Measurements from ENCODE around the gene PDE9A.

PDE9A gene

DNA sequence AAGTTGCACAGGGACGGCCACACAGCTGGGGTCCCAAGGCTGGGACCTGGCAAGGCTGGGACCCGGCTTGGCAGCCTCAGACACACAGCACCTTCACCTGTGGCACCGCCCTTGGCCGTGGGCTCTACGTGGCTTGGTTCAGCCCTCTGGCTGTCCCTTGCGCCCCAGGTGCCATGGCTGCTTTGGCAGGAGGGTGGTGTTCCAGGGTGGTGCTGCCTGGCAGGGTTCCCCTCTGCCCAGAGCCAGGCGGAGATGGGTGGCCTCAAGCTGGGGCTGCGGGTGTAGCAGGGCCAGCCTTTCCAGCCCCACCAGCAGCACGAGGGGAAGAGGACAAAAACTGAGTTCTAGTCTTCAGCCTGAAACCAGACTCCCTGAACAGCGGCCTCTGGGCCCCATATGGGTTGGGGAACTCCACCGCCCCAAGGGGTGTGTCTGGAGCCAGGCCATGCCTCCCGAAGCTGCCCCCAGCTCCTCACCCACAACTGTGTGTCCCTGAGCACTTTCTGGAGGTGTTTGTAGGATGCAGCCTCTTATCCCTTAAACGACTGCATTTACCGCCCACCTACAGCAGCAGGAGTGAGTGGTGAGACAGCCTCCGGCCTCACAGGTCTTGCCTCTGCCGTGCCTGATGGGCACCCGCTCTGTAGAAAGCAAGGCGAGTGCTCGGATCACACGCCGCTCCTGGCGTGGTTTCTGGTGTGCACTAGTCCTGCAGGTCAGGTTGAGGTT, 92.3 kb downstream of the PDE9A start:
- no peak for DNase-seq

DNA sequence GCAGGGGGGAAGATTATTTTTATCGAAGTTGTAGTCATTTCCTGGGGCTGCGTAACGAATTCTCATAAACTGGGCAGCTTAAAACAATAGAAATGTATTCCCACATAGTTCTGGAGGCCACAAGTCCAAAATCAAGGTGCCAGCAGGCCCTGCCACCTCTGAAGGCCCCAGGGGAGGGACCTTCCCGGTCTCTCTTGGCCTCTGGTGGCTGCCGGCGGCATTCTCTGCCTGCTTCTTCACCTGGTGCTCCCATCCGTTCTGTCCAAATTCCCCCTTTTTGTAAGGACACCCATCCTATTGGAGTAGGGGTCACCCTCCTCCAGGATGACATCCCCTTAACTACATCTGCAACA, 92.8 kb downstream of the PDE9A start:
- peak; percentile 5 for DNase-seq

DNA sequence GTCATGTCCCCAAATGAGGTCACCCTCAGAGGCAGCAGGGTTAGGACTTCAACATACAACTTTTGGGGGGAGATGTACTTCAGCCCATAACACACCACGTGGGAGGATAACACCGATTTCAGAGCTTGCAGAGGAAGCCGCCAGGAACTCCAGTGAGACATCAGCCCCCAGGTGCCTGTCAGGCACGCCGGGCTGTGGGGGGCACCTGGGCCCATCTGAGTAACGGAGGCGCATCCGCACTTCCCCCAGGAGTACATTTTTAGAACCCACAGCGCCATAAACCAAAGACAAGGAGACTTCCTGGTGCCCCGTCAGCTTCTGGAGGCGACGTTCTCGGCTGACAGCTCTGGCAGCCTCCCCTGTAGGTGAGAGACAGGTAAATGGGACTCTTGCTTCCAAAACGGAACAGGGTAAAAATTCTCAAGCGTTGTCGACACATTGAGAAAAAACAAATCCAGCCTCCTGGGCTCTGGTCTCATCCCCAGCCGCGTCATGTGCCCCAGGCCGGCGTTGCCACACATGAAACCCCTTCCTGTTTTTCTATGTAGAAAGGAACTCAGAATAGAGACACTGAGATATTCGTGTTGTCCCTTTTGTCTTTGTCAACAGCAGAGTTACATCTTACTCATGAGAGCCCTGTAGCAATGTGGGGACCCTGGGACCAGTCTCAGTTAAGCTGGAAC, 93.3 kb downstream of the PDE9A start:
- peak; percentile 55 for DNase-seq

DNA sequence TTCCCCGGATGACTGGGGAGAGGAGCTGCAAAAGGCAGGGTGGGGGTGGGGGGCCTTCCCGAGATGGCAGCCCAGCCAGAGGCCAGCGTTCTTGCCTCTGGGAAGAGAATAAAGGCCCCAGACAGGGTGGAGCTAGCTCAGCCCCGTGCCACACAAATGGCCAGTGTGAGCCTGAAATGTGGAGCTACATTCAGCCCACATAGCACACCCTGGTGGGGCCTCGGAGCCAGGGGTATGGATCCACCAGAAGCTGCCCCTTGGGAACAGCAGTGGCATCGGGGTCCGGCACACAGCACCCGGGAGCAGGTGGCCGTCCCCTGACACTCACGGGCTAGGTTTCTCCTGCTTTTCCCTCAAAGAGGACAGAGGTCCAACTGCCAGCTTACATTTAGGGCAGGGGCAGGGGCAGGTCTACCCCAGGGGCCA, 93.9 kb downstream of the PDE9A start:
- no peak for DNase-seq

DNA sequence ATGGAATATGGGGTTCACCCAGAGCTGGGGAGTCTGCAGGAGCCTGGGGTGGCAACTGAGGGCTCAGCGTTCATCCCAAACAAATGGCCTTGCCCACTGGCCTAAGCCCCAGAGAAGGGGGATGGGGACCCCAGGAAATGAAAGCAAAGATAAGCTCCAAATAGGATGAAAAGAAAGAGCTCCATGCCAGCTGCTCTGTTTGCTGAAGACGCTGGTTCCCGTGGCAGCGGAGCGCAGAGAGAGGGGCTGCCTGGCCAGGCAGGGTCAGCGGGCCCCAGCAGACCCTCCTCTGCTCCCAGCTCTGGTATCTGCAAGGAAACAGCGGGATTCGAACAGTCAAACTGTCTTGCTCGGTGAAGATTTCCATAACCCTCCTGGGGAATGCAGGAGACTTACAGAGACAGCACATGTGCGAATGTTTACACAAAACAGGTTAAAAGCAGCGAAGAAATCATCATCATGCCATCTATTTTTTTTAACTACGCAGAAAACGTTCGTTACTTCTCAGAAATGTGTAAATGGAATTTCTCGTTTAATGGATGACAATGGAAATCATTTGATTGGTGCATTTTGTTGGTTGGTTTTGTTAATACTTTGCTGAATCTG, 94.4 kb downstream of the PDE9A start:
- DNase-seq, result no peak

DNA sequence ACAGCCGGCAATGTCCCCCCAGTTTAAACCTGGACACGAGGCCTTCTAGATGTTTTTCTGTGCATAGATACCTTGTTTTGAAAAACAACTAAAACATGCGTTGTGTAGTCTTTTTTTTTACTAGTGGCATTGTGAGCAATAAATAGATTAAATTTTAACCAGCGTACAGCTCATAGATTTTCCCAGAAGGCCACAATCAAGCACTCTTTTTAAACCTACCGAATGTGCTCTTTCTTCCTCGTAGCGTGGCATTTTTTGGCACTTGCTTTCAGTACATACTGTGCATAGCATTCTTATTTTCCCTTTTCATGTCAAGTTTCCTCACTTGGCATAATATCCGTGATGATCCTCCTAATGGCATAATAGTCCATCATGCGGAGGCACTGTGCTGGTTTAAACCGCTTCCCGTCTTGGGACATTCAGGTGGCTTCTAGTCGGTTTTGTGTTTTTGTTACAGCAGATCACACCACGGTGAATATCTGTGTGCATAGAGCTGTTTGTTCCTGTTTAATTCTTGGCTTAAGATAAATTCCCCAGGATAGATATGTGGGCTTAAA, 95.3 kb downstream of the PDE9A start:
- no peak for DNase-seq

DNA sequence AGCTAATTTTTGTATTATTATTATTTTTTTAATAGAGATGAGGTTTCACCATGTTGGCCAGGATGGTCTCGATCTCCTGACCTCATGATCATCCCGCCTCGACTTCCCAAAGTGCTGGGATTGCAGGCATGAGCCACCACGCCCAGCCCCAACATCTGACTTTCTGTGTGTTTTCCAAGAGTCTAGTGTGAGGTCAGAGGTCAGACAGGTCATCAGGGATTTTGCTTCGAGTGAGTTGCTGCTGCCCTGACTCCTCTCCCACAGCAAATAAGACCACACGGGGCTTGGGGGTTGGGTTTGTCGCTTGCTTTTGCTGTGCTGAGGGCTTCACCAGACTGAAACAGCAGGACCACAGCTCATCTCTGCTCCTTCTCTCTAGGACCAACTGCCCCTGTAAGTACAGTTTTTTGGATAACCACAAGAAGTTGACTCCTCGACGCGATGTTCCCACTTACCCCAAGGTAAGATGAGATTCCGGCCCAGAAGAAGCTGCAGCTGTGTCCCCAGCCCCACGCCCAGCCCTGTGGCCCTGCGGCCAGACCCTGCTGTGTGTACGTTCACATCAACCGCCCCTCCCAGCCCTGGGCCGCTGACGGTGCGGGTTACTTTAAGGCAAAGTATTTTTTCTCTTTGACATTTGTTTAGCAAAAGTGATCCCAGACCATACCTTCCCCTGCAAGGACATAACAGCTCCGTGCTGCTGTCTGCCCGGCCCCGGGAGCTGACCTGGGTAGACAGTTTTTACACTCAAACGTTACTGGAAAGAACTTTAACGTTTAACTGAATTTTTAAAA, 97.5 kb downstream of the PDE9A start:
- no peak for DNase-seq

DNA sequence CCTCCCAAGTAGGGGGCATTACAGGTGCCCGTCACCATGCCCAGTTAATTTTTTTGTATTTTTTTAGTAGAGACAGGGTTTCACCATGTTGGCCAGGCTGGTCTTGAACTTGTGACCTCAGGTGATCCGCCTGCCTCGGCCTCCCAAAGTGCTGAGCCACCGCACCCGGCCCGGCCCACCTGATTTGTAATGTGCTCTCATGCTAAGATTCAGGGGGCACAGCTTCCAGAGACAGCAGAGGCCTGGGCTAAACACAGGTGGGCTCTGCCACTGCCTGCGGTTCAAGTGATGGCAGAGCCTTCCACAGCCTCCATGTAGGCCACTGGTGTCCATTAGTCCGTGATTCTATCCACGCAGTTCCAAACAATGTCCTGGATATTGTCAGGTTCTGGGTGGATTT, 98.4 kb downstream of the PDE9A start:
- no peak for DNase-seq

DNA sequence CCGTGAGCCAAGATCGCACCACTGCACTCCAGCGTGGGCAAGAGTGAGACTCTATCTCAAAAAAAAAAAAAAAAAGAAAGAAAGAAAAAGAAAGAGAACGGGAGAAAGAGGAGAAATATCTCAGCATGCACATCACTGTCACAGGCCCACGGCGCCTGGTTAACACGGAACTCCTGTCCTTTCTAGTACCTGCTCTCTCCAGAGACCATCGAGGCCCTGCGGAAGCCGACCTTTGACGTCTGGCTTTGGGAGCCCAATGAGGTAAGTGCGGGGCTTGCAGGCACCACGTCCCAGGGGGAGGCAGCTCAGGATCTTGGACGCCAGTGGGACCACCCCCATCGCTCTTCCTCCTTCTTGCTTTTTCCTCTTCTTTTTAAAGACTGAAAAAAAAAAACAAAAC, 100.4 kb downstream of the PDE9A start:
- DNase-seq, result no peak

DNA sequence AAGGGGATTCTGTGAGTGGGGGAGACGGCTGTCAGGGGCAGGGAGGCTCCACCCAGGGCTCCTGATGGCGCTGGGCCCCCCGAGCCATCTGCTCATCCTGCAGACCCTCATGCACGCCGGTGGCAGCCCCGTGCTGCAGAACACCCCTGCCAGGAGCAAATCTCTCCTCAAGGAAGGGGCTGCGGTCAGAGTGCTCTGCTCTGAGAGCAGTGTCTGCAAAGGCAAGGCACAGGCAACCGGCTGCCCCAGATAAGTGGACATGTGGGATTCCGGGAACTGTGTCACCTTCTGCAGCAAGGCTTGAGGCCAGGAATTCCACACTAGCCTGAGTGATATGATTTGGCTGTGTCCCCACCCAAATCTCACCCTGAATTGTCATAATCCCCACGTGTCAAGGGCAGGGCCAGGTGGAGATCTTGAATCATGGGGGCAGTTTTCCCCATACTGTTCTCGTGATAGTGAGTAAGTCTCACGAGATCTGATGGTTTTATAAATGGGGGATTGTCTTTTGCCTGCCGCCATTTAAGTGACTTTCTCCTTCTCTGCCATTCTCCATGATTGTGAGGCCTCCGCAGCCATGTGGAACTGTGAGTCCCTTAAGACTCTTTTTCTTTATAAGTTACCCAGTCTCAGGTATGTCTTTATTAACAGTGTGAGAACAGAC, 101.0 kb downstream of the PDE9A start:
- no peak for DNase-seq

DNA sequence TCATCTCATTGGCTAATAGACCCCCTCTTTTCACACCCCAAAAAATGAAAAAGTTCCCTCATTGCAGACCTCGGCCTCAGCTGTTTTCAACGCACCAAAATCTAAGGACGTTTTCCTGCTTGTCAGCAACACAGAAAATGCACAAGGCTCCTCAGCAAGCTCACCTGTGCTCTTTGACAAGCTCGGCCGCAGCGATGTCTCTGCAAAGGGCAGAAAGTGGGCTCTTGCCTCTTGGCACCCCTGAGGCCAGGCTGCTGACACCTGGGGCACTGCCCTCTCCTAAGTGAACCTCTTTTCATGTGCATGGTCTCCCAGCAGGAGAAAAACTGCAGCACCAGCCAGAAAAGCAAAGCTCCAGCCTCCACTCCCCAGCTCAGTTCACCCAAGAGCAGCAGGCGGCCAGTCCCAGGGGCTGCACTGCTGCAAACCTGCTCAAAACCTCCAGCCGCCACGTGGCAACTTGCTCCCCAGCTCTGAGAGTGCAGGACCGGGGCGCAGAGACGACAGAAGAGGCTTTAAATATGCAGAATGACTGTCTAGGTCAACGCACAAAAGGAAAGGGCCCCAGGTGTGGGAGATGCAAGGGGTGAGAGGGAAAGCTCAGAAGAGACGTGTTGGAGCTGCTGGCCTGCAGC, 101.7 kb downstream of the PDE9A start:
- DNase-seq, result no peak

DNA sequence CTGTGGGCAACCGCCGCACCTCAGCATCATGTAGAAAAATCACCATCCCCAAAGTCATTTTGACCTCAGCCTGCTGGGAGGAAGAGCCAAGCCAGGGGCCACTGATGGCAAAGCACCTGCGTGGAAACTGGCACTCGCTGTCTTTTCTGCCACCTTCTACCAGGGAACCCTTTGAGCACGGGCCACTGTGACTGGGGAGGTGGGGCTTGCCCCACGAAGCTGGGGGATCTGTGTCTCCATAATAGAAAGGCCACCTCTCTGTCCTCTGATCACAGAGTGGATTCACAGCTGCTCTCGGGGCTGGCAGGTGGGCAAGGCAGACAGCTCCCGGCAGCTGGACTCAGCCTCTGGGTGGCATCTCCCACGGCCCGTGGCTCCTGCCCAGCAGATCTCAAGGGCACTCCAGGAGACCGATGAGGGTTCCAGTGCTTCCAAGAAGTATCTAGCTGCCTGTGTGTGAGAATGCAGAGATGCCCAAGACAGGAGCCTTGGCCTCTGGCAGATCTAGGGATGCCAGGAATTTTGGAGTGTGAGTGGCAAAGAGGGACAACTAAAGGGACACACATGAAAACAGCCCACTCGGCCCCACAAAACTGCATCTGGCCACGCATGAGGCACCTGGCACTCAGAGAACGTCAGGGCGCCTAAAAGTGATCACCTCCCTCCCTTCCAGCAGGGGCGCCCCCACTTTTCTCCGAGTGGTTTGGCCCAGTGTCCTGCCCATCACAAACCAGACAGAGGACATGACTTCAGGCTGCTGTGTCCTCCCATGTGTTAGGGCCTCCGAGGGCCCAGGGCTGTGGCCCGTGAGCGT, 102.6 kb downstream of the PDE9A start:
- DNase-seq, result no peak

DNA sequence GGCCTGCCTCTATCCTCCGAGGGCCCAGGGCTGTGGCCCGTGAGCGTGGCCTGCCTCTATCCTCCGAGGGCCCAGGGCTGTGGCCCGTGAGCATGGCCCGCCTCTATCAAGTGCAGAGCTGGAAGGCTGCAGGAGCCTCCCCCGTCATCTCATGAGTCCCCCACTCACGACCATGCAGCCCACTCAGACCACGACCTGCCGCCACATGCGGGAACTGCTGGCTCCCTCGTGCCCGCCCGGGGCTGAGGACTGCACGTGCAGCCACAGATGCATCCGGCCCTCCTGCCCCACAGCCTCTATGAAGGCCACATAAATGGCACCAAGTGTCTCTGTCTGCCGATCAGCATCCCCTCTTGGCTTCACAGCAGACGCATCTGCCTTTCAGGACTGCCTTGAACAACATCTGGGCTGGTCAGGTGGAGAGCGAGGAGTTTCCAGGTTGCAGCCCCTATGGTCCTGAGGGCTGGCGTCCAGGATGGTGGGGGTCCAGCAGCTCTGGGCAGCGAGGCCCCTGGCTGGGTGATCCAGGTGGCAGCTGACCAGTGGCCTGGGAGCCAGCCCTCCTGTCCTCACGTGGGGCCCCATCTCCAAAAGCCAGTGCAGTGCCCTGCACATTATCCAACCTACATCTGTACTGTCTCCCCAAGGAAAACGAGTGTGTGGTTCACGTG, 103.3 kb downstream of the PDE9A start:
- no peak for DNase-seq

DNA sequence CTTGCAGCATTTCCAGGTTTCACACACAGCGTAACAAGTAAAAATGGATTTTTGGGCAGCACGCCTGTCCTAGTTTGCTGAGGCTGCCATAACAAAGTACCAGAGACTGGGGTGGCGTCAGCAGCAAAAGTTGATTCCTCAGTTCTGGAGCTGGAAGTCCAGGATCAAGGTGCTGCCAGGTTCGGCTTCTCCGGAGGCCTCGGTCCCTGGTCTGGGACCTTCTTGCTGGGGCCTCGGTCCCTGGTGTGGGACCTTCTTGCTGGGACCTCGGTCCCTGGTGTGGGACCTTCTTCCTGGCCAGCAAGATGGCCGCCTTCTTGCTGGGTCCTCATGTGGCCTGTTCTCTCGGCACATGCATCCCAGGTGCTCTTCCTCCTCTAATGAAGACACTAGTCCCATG, 104.0 kb downstream of the PDE9A start:
- no peak for DNase-seq

DNA sequence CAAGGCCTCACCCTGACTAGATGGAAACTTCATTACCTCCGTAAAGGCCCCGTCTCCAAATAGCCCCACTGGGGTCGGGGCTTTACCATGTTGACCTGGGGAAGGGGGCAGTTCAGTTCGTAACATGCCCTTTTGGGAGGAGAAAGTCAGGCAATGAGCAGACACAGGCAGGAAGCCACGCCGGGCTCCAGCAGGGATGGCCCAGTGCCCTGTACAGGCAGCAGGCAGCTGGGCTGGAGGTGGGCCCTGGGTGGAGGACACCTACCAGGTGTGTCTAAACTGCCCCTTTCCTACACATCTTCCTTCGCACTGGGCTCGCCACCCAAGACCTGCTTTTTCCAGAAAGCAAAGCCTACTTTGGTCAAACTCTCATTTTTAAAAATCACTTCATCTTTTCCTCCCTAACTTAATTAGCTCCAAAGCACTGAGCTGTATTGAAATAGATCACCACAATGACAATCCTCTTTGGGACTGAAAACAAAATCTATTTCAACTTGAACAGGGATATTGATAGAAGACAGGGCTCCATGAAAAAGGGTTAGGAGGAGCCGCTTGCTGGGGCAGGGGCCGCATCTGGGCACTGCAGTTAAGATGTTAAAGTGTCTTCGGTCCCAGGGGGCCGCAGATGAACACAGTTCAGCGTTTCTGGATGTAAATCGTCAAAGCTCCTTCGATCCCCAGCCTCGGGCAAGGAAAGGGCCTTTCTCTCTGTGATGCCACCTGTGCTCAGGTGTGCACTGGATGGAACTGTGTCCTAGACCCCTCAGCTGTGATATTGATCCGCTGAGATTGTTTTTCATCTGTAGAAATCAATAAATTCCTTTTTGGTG, 104.6 kb downstream of the PDE9A start:
- no peak for DNase-seq

DNA sequence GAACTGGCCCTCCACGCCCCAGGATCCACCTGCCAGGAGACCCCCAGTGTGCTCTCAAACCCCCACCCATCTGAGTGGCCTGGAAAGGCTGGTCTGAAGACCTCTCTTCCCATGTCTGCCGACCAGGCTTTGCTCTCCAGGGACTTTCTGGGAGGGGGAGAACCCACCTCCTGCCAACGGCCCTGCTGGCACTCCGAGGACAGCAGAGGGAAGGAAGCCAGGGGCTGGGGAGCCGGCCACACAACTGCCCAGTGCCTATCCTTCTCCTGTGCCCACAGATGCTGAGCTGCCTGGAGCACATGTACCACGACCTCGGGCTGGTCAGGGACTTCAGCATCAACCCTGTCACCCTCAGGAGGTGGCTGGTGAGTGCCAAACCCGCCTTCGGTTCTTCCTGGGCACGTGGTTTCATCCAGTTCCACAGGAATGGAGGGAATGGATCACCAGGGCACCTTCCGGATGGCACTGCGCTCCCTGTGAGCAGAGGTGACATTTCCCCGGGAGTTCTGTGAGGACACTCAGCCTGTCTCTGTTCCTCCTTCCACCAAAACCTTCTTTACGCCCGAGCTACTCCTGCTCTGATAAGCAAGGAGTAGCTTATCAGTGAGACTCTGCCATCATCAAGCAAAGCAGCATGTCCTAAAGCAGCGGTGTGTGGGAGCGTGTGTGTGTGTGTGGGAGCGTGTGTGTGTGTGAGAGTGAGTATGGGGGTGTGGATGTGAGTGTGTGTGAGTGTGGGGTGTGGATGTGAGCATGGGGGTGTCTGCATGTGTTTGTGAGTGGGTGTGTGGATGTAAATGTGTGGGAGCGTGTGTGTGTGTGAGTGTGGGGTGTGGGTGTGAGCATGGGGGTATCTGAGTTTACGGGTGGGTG, 105.5 kb downstream of the PDE9A start:
- no peak for DNase-seq

DNA sequence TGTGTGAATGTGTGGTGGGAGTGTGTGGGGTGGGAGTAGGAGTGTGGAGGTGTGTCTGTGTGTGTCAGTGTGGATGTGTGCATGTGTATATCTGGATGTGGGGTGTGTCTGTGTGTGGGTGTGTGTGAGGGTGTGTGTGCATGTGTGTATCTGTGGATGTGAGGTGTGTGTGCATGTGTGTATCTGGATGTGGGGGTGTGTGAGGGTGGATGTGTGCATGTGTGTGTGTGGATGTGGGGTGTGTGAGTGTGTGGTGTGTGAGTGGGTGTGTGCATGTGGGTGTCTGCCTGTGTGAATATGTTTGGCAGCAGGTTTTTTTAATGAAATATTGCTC, 106.1 kb downstream of the PDE9A start:
- DNase-seq, result no peak

DNA sequence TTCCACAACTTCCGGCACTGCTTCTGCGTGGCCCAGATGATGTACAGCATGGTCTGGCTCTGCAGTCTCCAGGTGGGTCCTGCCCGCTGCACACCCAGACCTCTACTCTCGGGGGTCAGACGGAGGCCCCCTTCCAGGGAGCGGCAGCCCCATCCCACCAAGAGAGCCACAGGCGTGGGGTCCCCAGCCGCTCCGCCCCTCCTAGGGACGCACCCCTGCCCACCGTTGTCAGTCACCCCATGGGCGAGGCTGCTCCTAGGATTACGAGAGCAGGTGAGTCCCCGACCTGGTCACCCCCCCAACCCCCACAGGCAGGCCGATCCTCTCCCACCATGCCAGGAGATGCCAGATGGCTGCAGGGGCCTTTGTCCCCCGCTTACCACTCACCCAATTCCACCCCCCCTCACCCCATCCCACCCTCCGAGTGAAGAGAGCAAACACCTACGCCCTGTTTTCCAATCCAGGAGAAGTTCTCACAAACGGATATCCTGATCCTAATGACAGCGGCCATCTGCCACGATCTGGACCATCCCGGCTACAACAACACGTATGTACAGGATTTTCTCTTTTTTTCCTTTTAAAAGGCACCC, 107.0 kb downstream of the PDE9A start:
- DNase-seq, result no peak

Data from CD4-positive, alpha-beta T cell treated with Interleukin-21 for 1 hour (primary cell).